HepG2 (cell line): Measurements from ENCODE around the gene PARP1. TPM values are rescaled to one million over a fixed set of nuclear protein-coding genes. Genes with fewer than 3 reads are reported as not detected.

Experiments
- ARNT2 ChIP-seq: sonication (generic); formaldehyde crosslinking; IDR thresholded peaks from 2 replicates; pipeline ENCODE4 v1.8.0; 2022; ENCODE audit warnings: mild to moderate bottlenecking, low read depth, missing genetic modification reagents, moderate library complexity
- CREB3 ChIP-seq: sonication (generic); formaldehyde crosslinking; IDR thresholded peaks from 2 replicates; pipeline ENCODE4 v1.5.0; 2020; ENCODE audit warnings: missing genetic modification reagents
- CSRNP1 ChIP-seq: sonication (generic); formaldehyde crosslinking; IDR thresholded peaks from 2 replicates; pipeline ENCODE4 v1.8.1; 2023; ENCODE audit warnings: mild to moderate bottlenecking, missing genetic modification reagents
- HDAC1 ChIP-seq: sonication (generic); formaldehyde crosslinking; IDR thresholded peaks from 2 replicates; pipeline ENCODE4 v1.5.1; 2020; ENCODE audit warnings: mild to moderate bottlenecking, missing genetic modification reagents
- KLF6 ChIP-seq: IDR thresholded peaks from 2 replicates; pipeline ENCODE4 v1.8.0; 2016; ENCODE audit warnings: missing biosample characterization, missing genetic modification reagents
- PHF8 ChIP-seq: sonication (generic); formaldehyde crosslinking; IDR thresholded peaks from 2 replicates; pipeline ENCODE4 v1.5.0; 2020; ENCODE audit warnings: missing genetic modification reagents
- POLR2A ChIP-seq, 2 experiments: IDR thresholded peaks; 2 replicates each; pipeline ENCODE4 v1.6.1; 2011; ENCODE audit warnings: low read depth in 2 of 2, low read length in 2 of 2, mild to moderate bottlenecking in 1 of 2, moderate library complexity in 1 of 2; ENCODE audit not compliant: insufficient read depth in 1 of 2
- RXRA ChIP-seq: sonication (generic); formaldehyde crosslinking; IDR thresholded peaks from 2 replicates; pipeline ENCODE4 v1.5.1; 2020; ENCODE audit warnings: missing genetic modification reagents
- THAP11 ChIP-seq: IDR thresholded peaks from 2 replicates; pipeline ENCODE4 v1.6.1; 2016; ENCODE audit warnings: missing biosample characterization, missing genetic modification reagents
- TRAFD1 ChIP-seq: sonication (generic); formaldehyde crosslinking; IDR thresholded peaks from 2 replicates; pipeline ENCODE4 v1.5.1; 2020; ENCODE audit warnings: missing genetic modification reagents, mild to moderate bottlenecking, borderline replicate concordance
- ZFYVE20 ChIP-seq: sonication (generic); formaldehyde crosslinking; IDR thresholded peaks from 2 replicates; pipeline ENCODE4 v1.8.0; 2023; ENCODE audit warnings: low read depth, mild to moderate bottlenecking, moderate library complexity, missing genetic modification reagents, borderline replicate concordance
- ZNF142 ChIP-seq: sonication (generic); formaldehyde crosslinking; IDR thresholded peaks from 2 replicates; pipeline ENCODE4 v1.4.0; 2020; ENCODE audit warnings: missing genetic modification reagents
- ZNF34 ChIP-seq: sonication (generic); formaldehyde crosslinking; IDR thresholded peaks from 2 replicates; pipeline ENCODE4 v1.4.0; 2020; ENCODE audit warnings: mild to moderate bottlenecking, missing genetic modification reagents, borderline replicate concordance
- ZNF350 ChIP-seq: sonication (generic); formaldehyde crosslinking; IDR thresholded peaks from 2 replicates; pipeline ENCODE4 v1.4.0; 2020; ENCODE audit warnings: mild to moderate bottlenecking, low read depth, missing genetic modification reagents, borderline replicate concordance
- ZNF446 ChIP-seq: sonication (generic); formaldehyde crosslinking; IDR thresholded peaks from 2 replicates; pipeline ENCODE4 v1.5.0; 2020; ENCODE audit warnings: mild to moderate bottlenecking, missing genetic modification reagents
- ZNF451 ChIP-seq: sonication (generic); formaldehyde crosslinking; IDR thresholded peaks from 2 replicates; pipeline ENCODE4 v1.5.0; 2020; ENCODE audit warnings: mild to moderate bottlenecking, missing genetic modification reagents
- ZNF773 ChIP-seq: sonication (generic); formaldehyde crosslinking; IDR thresholded peaks from 2 replicates; pipeline ENCODE4 v1.4.0; 2020; ENCODE audit warnings: missing genetic modification reagents, borderline replicate concordance
- ZNF775 ChIP-seq: sonication (generic); formaldehyde crosslinking; IDR thresholded peaks from 2 replicates; pipeline ENCODE4 v1.4.0; 2020; ENCODE audit warnings: missing genetic modification reagents, mild to moderate bottlenecking, moderate library complexity, borderline replicate concordance
- polyA plus RNA-seq, 8 experiments: library from polyadenylated mRNA; depleted of rRNA in 3 of 8; stranded (reverse) in 7 of 8; unstranded in 1 of 8; fragments of >200 nt; fragmentation: Illumina TruSeq in 4 of 8; extraction: Trizol in 4 of 8; gene quantifications; 2 replicates each; pipeline versions ENCODE4 v1.2.1 to v1.2.3, GENCODE V29; 2011 to 2016; ENCODE audit warnings: low read depth in 4 of 8, missing spikeins in 1 of 8, mixed read lengths in 1 of 8; ENCODE audit not compliant: insufficient read depth in 1 of 8
- total RNA-seq, 5 experiments: library from RNA; depleted of rRNA; stranded (reverse); fragments of >200 nt; fragmentation: Illumina TruSeq; extraction: Trizol; gene quantifications; 2 replicates each; pipeline ENCODE4 v1.2.3, GENCODE V29; 2016; ENCODE audit warnings: low read depth in 1 of 5

PARP1 gene
- total and polyA plus RNA-seq, 2 of the 13 experiments (the other 11 are each of a cell fraction or from before 2014, with no cell fraction given) = 50.1 to 85.2 TPM

- TF ChIP-seq CSRNP1 (CRISPR knock-in tag) (peak; percentile 62; the same call in 1 of the 2 replicates), ZNF773 (CRISPR knock-in tag) (peak; percentile 85; the same call in 1 of the 2 replicates), ZNF446 (peak; percentile 52; the same call in 1 of the 2 replicates), ZNF775 (CRISPR knock-in tag) (no peak), RXRA (peak; percentile 36; the same call in 1 of the 2 replicates), CREB3 (CRISPR knock-in tag) (no peak), HDAC1 (peak; percentile 74), TRAFD1 (no peak), POLR2A (IDR thresholded peaks at IDR 0.05; ENCODE audit: insufficient read depth in 1 of 2, low read depth in 2 of 2, low read length in 2 of 2) (peak; percentile 76), THAP11 (CRISPR knock-in tag) (peak; percentile 74), KLF6 (CRISPR knock-in tag) (peak; percentile 77; the same call in 1 of the 2 replicates), ZNF34 (CRISPR knock-in tag) (0 out of 2 replicates have a peak, but pooled peaks have one; percentile 54), ZFYVE20 (CRISPR knock-in tag) (0 out of 2 replicates have a peak, but pooled peaks have one; percentile 51), PHF8 (CRISPR knock-in tag) (peak; percentile 88), ARNT2 (peak; percentile 86; the same call in 1 of the 2 replicates), ZNF142 (peak; percentile 44; the same call in 1 of the 2 replicates), ZNF451 (CRISPR knock-in tag) (no peak), ZNF350 (CRISPR knock-in tag) (no peak)
Measured at GRCh38 chr1:226407497-226408284, at the start of gene PARP1 (continued).
